Measurements from ENCODE around the gene MET.
"Not testable (repeated sequence)": the region's sequence is repeated elsewhere in the genome, so short reads cannot be mapped to it uniquely, and the experiment has no call there.

Gene MET

GRCh38 chr7:116810267-116811116 is 138.5 kb downstream of the MET start:
- no peak for DNase-seq (ENCODE audit: low read depth)

DNA sequence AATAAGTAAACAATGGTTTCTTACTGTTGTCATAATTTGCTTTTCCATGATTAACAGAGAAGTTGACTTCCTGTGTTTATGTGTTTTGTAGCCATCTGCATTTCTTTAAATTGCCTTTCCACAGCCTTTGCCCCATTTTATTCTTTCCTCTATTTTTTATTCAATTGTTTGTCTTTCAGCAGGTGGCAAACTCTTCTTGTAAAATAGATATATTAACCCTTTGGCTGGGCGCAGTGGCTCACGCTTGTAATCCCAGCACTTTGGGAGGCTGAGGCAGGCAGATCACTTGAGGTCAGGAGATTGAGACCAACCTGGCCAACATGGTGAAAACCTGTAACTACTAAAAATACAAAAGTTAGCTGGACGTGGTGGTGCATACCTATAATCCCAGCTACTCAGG is 139.8 kb downstream of the MET start:
- no peak for DNase-seq (ENCODE audit: low read depth)

DNA sequence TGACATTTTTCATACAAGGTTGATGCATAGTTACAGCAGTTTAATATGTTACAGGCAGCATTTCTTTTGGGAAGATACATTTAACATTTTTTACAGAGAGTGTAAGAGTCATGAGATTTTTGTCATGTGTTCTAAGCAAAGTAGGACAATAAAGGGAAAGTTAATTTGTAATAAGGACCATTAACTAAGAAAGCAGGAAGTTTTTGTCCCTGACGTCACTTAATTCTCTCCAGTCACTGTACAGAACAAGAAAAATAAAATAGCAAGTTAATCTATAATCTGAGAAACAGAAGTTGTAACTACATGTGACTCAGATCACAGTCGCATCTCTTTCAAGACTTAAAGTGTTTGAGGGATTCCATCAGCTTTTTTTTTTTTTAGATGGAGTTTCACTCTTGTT is 140.9 kb downstream of the MET start:
- no peak for DNase-seq (ENCODE audit: low read depth)

- DNase-seq (ENCODE audit: low read depth): not testable (repeated sequence)
Observed at GRCh38 chr7:116813371-116813770, 141.4 kb downstream of the MET start.

GRCh38 chr7:116815041-116815440 is 143.0 kb downstream of the MET start:
- no peak for DNase-seq (ENCODE audit: low read depth)

- no peak for DNase-seq (ENCODE audit: low read depth)
Observed at GRCh38 chr7:116820149-116820548, 148.2 kb downstream of the MET start.

DNA sequence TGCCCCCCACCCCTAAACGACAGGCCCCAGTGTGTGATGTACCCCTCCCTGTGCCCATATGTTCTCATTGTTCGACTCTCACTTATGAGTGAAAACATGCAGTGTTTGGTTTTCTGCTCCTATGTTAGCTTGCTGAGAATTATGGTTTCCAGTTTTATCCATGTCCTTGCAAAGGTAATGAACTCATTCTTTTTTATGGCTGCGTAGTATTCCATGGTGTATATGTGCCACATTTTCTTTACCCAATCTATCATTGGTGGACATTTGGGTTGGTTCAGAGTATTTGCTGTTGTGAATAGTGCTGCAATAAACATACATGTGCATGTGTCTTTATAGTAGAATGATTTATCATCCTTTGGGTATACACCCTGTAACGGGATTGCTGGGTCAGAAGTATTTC is 149.7 kb downstream of the MET start:
- not testable (repeated sequence) for DNase-seq (ENCODE audit: low read depth)

- no peak for DNase-seq (ENCODE audit: low read depth)
Observed at GRCh38 chr7:116824449-116824848, 152.5 kb downstream of the MET start.

- no peak for DNase-seq (ENCODE audit: low read depth)
Observed at GRCh38 chr7:116828281-116828680, 156.3 kb downstream of the MET start.

DNA sequence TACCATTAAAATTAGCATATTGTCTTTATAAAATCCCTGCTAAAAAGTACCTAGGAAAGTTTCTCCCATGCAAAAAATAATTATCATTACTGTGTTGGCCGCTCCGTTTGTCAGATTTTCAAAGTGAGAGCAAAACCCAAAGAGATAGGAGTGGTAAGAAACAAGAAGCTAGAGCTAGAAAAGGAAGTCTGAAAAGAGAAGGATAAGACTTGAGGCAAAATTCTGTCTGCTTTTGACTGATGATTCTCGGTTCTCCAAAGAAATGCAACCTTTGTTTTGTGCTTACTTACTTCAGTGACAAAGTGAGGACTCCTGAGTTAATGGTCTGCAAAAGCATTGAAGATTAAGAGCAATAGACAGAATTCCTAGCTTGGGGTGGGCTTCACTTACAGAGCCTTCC is 157.0 kb downstream of the MET start:
- DNase-seq (ENCODE audit: low read depth): no peak

DNA sequence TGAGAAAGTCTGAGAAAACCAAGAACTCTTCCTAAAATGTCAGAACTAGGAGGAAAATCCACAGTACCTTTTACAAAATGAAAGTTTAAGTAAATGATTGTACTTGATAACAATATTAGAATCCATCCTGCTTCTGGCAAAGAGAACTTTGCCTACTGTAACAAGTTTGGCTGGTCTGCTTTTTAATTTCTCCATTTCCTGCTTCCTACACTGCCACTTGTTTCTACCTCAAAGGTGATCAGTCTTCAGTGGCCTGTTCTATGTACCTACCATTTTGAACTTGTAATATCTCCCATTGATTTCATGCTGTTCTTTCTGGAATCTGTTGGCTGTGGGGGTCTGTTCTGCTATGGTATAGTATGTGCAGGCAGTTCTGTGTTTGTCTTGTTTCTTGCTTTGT is 157.5 kb downstream of the MET start:
- DNase-seq (ENCODE audit: low read depth): no peak

DNA sequence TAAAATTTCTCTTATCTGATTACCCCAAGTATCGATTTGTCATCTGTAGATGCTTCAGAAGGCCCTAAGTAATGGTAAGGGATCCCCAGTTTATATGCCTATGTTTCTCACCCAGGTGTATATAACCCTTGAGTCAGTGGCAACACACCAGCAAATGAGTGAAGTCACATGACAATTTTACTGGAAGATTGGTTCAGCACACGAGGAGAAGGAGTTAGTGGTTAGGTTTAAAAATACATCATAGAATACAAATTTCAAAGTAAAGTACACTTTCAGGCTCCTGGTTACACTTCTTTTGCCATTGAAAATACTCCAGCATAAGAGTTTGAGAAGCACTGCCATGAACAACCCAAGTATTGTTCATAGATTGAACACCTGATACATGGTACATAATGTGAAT is 160.7 kb downstream of the MET start:
- DNase-seq (ENCODE audit: low read depth): no peak

- no peak for DNase-seq (ENCODE audit: low read depth)
Observed at GRCh38 chr7:116834815-116835504, 163.0 kb downstream of the MET start.

DNA sequence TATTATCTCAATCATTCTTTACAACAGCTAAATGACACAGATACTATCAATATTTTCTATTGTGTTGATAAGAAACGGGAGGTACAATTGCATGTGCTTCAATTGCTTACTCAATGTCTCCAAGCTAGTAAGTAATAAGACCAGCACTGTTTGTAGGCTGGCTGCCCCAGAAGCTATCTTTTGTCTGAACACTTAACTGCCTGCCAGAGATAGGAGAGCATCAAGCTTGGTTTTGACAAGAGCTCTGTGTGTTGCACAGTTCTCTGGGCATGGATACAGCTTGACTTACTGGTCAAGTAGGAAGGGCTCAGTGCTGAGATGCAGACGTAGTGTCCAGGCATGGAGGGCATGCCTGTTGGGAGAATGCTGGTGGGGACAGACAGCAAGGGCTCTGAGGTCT is 164.1 kb downstream of the MET start:
- no peak for DNase-seq (ENCODE audit: low read depth)

GRCh38 chr7:116836911-116837310 is 164.9 kb downstream of the MET start:
- DNase-seq (ENCODE audit: low read depth): no peak

- no peak for DNase-seq (ENCODE audit: low read depth)
Observed at GRCh38 chr7:116837586-116837985, 165.6 kb downstream of the MET start.

DNA sequence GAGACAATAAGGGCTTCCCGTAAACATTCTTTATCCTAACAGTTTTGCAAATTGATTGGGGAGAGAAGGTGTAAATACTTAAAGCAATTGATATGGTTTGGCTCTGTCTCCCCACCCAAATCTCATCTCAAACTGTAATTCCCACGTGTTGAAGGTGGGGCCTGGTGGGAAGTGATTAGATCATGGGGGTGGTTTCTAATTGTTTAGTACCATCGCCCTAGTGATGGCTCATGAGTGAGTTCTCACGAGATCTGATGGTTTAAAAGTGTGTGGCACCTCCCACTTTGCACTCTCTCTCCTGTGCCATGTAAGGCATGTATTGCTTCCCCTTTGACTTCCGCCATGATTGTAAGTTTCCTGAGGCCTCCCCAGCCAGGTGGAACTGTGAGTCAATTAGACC is 168.3 kb downstream of the MET start:
- DNase-seq (ENCODE audit: low read depth): no peak

DNA sequence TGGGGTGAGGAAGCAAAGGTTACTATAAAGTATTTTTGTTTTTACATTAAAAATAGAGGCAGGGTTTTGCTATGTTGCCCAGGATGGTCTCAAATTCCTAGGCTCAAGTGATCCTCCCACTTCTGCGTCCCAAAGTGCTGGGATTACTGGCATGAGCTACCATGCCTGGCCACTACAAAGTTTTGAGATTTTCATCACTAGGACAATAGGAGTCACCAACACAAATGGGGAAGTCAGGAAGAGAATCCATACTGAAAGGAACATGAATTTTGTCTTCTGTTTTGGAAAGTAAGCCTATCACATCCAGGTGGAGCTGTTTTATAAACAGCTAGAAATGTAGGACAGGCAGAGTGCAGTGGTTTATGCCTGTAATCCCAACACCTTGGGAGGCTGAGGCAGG is 170.4 kb downstream of the MET start:
- no peak for DNase-seq (ENCODE audit: low read depth)

- no peak for DNase-seq (ENCODE audit: low read depth)
Observed at GRCh38 chr7:116843378-116843777, 171.4 kb downstream of the MET start.

All from GM04504 (cell line).